Testis (tissue), 2 donors: ENCODE data around the gene MAGI2.

Experiments used
- POLR2A ChIP-seq: fragments of 450-650 bp; IDR thresholded peaks from one replicate; pipeline ENCODE4 v1.6.1; 2017; ENCODE audit warnings: antibody characterized with exemption, mild to moderate bottlenecking, moderate library complexity
- TF ChIP-seq, protein P1 (sequence below), 3 experiments: fragments of 450-650 bp in 2 of 3; fragments of 200-600 bp in 1 of 3; sonication (generic) in 1 of 3; IDR thresholded peaks; one replicate each; pipeline ENCODE4 v1.5.1; 2016 to 2019; ENCODE audit warnings: antibody characterized with exemption in 3 of 3, mild to moderate bottlenecking in 2 of 3, moderate library complexity in 1 of 3

DNA sequence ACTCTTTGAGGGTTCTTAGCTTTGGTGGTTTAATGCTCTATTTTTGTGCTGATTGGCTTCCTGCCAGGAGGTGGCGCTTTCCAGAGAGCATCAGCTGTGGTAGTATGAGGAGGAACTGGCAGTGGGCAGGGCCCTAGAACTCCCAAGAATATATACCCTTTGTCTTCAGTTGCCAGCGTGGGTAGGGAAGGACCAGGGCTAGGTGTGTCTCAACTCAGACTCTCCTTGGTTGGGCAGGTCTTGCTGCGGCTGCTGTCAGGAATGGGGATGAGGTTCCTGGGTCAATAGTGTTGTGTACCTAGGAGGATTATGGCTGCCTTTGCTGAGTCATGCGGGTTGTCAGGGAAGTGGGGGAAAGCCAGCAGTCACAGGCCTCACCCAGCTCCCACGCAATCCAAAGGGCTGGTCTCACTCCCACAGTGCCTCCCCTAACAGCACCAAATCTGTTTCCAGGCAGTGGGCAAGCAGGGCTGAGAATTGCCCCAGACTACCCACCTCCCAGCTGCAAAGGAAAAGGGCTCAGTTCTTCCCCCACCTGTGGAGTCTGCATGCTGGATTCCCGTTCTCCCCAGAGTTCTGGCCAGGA lies 1463.4 kb downstream of the MAGI2 start:
- TF ChIP-seq POLR2A: no peak
- TF ChIP-seq, protein P1, sequence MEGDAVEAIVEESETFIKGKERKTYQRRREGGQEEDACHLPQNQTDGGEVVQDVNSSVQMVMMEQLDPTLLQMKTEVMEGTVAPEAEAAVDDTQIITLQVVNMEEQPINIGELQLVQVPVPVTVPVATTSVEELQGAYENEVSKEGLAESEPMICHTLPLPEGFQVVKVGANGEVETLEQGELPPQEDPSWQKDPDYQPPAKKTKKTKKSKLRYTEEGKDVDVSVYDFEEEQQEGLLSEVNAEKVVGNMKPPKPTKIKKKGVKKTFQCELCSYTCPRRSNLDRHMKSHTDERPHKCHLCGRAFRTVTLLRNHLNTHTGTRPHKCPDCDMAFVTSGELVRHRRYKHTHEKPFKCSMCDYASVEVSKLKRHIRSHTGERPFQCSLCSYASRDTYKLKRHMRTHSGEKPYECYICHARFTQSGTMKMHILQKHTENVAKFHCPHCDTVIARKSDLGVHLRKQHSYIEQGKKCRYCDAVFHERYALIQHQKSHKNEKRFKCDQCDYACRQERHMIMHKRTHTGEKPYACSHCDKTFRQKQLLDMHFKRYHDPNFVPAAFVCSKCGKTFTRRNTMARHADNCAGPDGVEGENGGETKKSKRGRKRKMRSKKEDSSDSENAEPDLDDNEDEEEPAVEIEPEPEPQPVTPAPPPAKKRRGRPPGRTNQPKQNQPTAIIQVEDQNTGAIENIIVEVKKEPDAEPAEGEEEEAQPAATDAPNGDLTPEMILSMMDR (IDR thresholded peaks at IDR 0.05): no peak
